IMR-90 (cell line): ENCODE measurements around the gene LHX8. TPM values are rescaled to one million over a fixed set of nuclear protein-coding genes. Genes with fewer than 3 reads are reported as not detected.

ENCODE experiments used
- ATAC-seq: fragments of 200-7000 bp; cut with Tn5 transposase; 2 replicates; pipeline ENCODE4 v1.9.1; 2020; ENCODE audit warnings: low read depth, mild to moderate bottlenecking, moderate library complexity
- BruUV-seq: library from RNA; stranded (reverse); fragments of 400-500 nt; replicated peaks from 2 replicates; lab custom pipeline; 2021; lab: Mats Ljungman, UMichigan
- CTCF ChIA-PET: fragments of 300-600 bp; formaldehyde crosslinking; extraction: SDS; loops from one replicate; lab custom pipeline; 2021; ENCODE audit warnings: antibody characterized with exemption; lab: Yijun Ruan, JAX
- POLR2A ChIA-PET: fragments of 300-600 bp; sonication (Branson Sonifier 250); formaldehyde crosslinking; loops from one replicate; lab custom pipeline; 2022; ENCODE audit warnings: antibody characterized with exemption; ENCODE audit not compliant: unreplicated experiment; lab: Charles Lee
- DNase-seq: peaks from one replicate; pipeline ENCODE4 v3.0.0; 2013
- H2AFZ ChIP-seq: replicated peaks from 2 replicates; pipeline ENCODE3; 2013; ENCODE audit warnings: low read length, mild to moderate bottlenecking; ENCODE audit not compliant: poor library complexity
- H2AK5ac ChIP-seq: 2 replicates; pipeline ENCODE4 v1.6.1; 2013; ENCODE audit warnings: low read depth, low read length, inconsistent platforms
- H2AK9ac ChIP-seq: replicated peaks from 2 replicates; pipeline ENCODE3; 2013; ENCODE audit warnings: mild to moderate bottlenecking, low read depth, low read length, moderate library complexity; ENCODE audit not compliant: poor library complexity
- H2BK120ac ChIP-seq: 2 replicates; pipeline ENCODE4 v1.6.1; 2013; ENCODE audit warnings: low read depth, low read length, inconsistent platforms
- H2BK15ac ChIP-seq: 3 replicates; pipeline ENCODE4 v1.6.1; 2013; ENCODE audit warnings: low read depth, low read length, inconsistent platforms
- H2BK20ac ChIP-seq: 2 replicates; pipeline ENCODE4 v1.6.1; 2013; ENCODE audit warnings: low read depth, mild to moderate bottlenecking, inconsistent platforms, low read length, moderate library complexity
- H2BK5ac ChIP-seq: 2 replicates; pipeline ENCODE4 v1.6.1; 2013; ENCODE audit warnings: mild to moderate bottlenecking, low read depth, low read length, inconsistent platforms; ENCODE audit not compliant: poor library complexity, severe bottlenecking
- H3K14ac ChIP-seq: replicated peaks from 2 replicates; pipeline ENCODE4 v1.6.1; 2013; ENCODE audit warnings: low read depth, low read length, inconsistent platforms
- H3K18ac ChIP-seq: 2 replicates; pipeline ENCODE4 v1.6.1; 2013; ENCODE audit warnings: low read depth, low read length, control low read depth
- H3K23ac ChIP-seq: 2 replicates; pipeline ENCODE4 v1.6.1; 2013; ENCODE audit warnings: low read depth, low read length, inconsistent platforms
- H3K27ac ChIP-seq: 2 replicates; pipeline ENCODE4 v1.5.1; 2013; ENCODE audit warnings: mild to moderate bottlenecking, control low read depth, low read length; ENCODE audit not compliant: insufficient read depth
- H3K27me3 ChIP-seq: 2 replicates; pipeline ENCODE4 v1.6.1; 2013; ENCODE audit warnings: low read length; ENCODE audit not compliant: control insufficient read depth, insufficient read depth
- H3K36me3 ChIP-seq: 2 replicates; pipeline ENCODE4 v1.6.1; 2013; ENCODE audit warnings: low read length, mixed read lengths; ENCODE audit not compliant: control insufficient read depth, insufficient read depth
- H3K4ac ChIP-seq: 2 replicates; pipeline ENCODE4 v1.6.1; 2013; ENCODE audit warnings: low read depth, low read length, inconsistent platforms
- H3K4me1 ChIP-seq: 2 replicates; pipeline ENCODE4 v1.6.1; 2013; ENCODE audit warnings: low read length, mixed read lengths; ENCODE audit not compliant: control insufficient read depth, insufficient read depth
- H3K4me2 ChIP-seq: 2 replicates; pipeline ENCODE4 v1.6.1; 2013; ENCODE audit warnings: low read depth, mild to moderate bottlenecking, control low read depth, low read length, moderate library complexity
- H3K4me3 ChIP-seq: 2 replicates; pipeline ENCODE4 v1.5.1; 2013; ENCODE audit warnings: low read depth, mild to moderate bottlenecking, control low read depth, low read length, moderate library complexity; ENCODE audit not compliant: insufficient read depth
- H3K56ac ChIP-seq: 2 replicates; pipeline ENCODE4 v1.6.1; 2013; ENCODE audit warnings: low read length, inconsistent platforms; ENCODE audit not compliant: insufficient read depth; ENCODE audit errors: extremely low read depth
- H3K79me1 ChIP-seq, 2 experiments: 2 replicates each; pipeline ENCODE4 v1.6.1; 2013; ENCODE audit warnings: low read length in 2 of 2, inconsistent platforms in 1 of 2, low read depth in 1 of 2
- H3K9ac ChIP-seq: 2 replicates; pipeline ENCODE4 v1.6.1; 2013; ENCODE audit warnings: low read depth, low read length, control low read depth
- H3K9me1 ChIP-seq: 2 replicates; pipeline ENCODE4 v1.6.1; 2013; ENCODE audit warnings: low read length, inconsistent platforms; ENCODE audit not compliant: insufficient read depth
- H3K9me3 ChIP-seq: 2 replicates; pipeline ENCODE4 v1.6.1; 2013; ENCODE audit warnings: low read length; ENCODE audit not compliant: control insufficient read depth, insufficient read depth
- H4K20me1 ChIP-seq: 2 replicates; pipeline ENCODE4 v1.6.1; 2013; ENCODE audit warnings: low read length, inconsistent platforms; ENCODE audit not compliant: insufficient read depth
- H4K5ac ChIP-seq: 2 replicates; pipeline ENCODE4 v1.6.1; 2013; ENCODE audit warnings: mild to moderate bottlenecking, low read depth, low read length, control low read depth
- H4K8ac ChIP-seq, 2 experiments: 2 replicates each; pipeline ENCODE4 v1.6.1; 2013; ENCODE audit warnings: low read depth in 2 of 2, low read length in 2 of 2, control low read depth in 1 of 2, inconsistent platforms in 1 of 2
- H4K91ac ChIP-seq: 2 replicates; pipeline ENCODE4 v1.6.1; 2013; ENCODE audit warnings: low read depth, low read length, inconsistent platforms; ENCODE audit not compliant: insufficient read depth
- ELK1 ChIP-seq: fragments of 150-350 bp; IDR thresholded peaks from 2 replicates; pipeline ENCODE4 v1.6.1; 2016; ENCODE audit warnings: low read depth, mild to moderate bottlenecking, low read length, moderate library complexity, borderline replicate concordance
- RAD21 ChIP-seq: IDR thresholded peaks from 2 replicates; pipeline ENCODE4 v1.6.1; 2012; ENCODE audit warnings: low read length, improper control_type of control experiment
- SMC3 ChIP-seq: fragments of 150-350 bp; IDR thresholded peaks from 2 replicates; pipeline ENCODE4 v1.6.1; 2016; ENCODE audit warnings: low read depth, mild to moderate bottlenecking, antibody characterized with exemption, low read length, moderate library complexity
- WGBS, 2 experiments: methylation state at CpG; one replicate each; pipeline versions ENCODE4 v1.1.5 to v1.1.7; 2013; ENCODE audit warnings: missing lambda C conversion rate in 2 of 2; ENCODE audit not compliant: insufficient read length in 1 of 2; ENCODE audit errors: extremely low coverage in 2 of 2; 5-methylcytosine and 5-hydroxymethylcytosine counted together
- dilution Hi-C: fragments of 300-500 bp; cut with HindIII; formaldehyde crosslinking; loops from one replicate; pipeline ENCODE4 v1.14.3; 2018; ENCODE audit warnings: low sequenced_read_pairs; ENCODE audit not compliant: unreplicated experiment
- in situ Hi-C: fragments of 300-500 bp; cut with MboI; formaldehyde crosslinking; loops from 3 replicates; pipeline ENCODE4 v1.14.3; 2019; ENCODE audit warnings: low sequenced_read_pairs, inconsistent platforms, mixed read lengths
- intact Hi-C: fragments of 100-400 bp; cut with micrococcal nuclease; formaldehyde crosslinking; loops from 2 replicates; pipeline ENCODE4 v1.10.0; 2022
- polyA plus RNA-seq, 3 experiments: library from polyadenylated mRNA; depleted of rRNA; stranded (reverse); fragments of >200 nt; gene quantifications; 2 replicates each; pipeline ENCODE4 v1.2.3, GENCODE V29; 2012; ENCODE audit warnings: low replicate concordance in 1 of 3
- total RNA-seq: library from RNA; depleted of rRNA; stranded (reverse); fragments of >200 nt; gene quantifications from 2 replicates; pipeline ENCODE4 v1.2.3, GENCODE V29; 2012

Gene LHX8
- total and polyA plus RNA-seq, 2 of the 4 experiments (the other 2 are of a cell fraction): not detected

- Histone ChIP-seq H2BK20ac (no peak overlapping the region), H3K9ac (no peak overlapping the region), H3K9me3 (peaks cover 2% of the 10 kb centered on the region), H3K18ac (no peak overlapping the region), H3K9me1 (no peaks in the 10 kb centered on the region), H3K56ac (no peak overlapping the region), H3K79me1 (no peaks in the 10 kb centered on the region), H2AK9ac (no peak overlapping the region), H3K27ac (no peak overlapping the region), H2AFZ (no peak overlapping the region), H3K36me3 (no peaks in the 10 kb centered on the region), H4K91ac (no peak overlapping the region), H3K4me3 (no peak overlapping the region), H3K4ac (no peak overlapping the region), H4K5ac (no peak overlapping the region), H3K27me3 (peaks cover 76% of the 10 kb centered on the region), H4K20me1 (no peaks in the 10 kb centered on the region), H2AK5ac (no peak overlapping the region), H4K8ac (no peak overlapping the region), H2BK120ac (no peak overlapping the region), H3K23ac (no peak overlapping the region), H3K4me1 (no peaks in the 10 kb centered on the region), H3K14ac (no peak overlapping the region), H2BK5ac (no peak overlapping the region), H3K4me2 (no peak overlapping the region), H2BK15ac (no peak overlapping the region)
- WGBS, 2 experiments: 4% methylated on average over 9 of the region's 40 CpGs; no CpG with 5 or more reads in 1 of the 2 experiments
- no peak for DNase-seq
- intact Hi-C loops (no loop called here), dilution Hi-C loops (no loop called here), in situ Hi-C loops (no loop called here)
- no TSS peak for BruUV-seq
- ATAC-seq: no peak
- ChIA-PET POLR2A (no interaction called here), CTCF (no interaction called here)
- TF ChIP-seq SMC3: no peak
- TF ChIP-seq ELK1: no peak
- no peak for TF ChIP-seq RAD21
These were observed 4.0 kb upstream of the LHX8 start for GRCh38 chr1:75129983-75130789.
